ENCODE results near the gene CCNL2. TPM values are rescaled to one million over a fixed set of nuclear protein-coding genes. Genes with fewer than 3 reads are reported as not detected.

CCNL2 gene
- total RNA-seq, 3 donors from 2014 or later: 123 to 172 (median 151) TPM

DNA sequence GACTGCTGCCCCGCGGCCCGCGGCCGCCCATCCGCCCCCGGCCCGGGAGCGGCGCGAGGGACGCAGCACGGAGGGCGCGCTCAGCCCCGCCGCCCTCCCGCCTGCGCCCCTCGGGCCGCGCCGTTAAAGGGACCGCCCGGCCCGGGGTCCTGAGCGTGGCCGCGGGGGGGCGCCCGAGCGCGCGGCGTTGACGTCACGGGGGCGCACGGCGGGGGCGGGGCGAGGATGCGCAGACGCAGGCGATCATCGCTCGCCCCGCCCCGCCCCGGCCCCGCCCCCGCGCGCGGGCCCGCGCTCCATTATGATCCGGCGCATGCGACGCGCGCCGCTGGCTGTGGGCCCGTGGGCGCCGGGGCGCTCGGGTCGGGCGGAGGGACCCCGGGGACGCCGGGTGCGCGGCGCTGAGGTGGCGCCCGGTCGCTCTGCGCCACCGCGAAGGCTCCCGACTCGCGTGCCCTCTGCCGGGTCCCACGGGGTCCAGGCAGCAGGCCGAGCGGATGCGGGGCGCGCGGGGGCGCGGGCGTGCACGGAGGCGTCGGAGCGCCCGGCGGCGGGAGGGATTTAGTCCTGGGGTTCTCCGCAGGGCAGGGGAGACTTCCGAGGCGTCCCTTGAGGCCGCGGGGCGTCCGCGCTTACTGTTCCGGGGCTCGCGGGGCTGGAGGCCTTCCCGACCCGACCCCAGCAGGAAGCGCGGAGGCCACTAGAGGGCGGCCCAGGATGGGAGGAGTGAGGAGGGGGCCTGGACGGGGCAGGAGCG is 49.7 kb downstream of the CCNL2 start, which contains the start of gene DVL1:
Gene DVL1, minus strand, starts transcription at position 163 of the 757 bp plus-strand sequence. CDS start 353 bp downstream, outside the sequence.
- intact Hi-C loops (cut with DNase I, micrococcal nuclease): no loop called here
- Histone ChIP-seq H3K4me3 (peak within 1 kb of the TSS; percentile 65), H3K9me3 (no peaks in the 10 kb centered on the region), H3K36me3 (ENCODE audit: low read depth) (no peaks in the 10 kb centered on the region), H3K4me1 (ENCODE audit: low read depth) (peaks cover 34% of the 10 kb centered on the region)
- TF ChIP-seq, protein P1, sequence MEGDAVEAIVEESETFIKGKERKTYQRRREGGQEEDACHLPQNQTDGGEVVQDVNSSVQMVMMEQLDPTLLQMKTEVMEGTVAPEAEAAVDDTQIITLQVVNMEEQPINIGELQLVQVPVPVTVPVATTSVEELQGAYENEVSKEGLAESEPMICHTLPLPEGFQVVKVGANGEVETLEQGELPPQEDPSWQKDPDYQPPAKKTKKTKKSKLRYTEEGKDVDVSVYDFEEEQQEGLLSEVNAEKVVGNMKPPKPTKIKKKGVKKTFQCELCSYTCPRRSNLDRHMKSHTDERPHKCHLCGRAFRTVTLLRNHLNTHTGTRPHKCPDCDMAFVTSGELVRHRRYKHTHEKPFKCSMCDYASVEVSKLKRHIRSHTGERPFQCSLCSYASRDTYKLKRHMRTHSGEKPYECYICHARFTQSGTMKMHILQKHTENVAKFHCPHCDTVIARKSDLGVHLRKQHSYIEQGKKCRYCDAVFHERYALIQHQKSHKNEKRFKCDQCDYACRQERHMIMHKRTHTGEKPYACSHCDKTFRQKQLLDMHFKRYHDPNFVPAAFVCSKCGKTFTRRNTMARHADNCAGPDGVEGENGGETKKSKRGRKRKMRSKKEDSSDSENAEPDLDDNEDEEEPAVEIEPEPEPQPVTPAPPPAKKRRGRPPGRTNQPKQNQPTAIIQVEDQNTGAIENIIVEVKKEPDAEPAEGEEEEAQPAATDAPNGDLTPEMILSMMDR (IDR thresholded peaks at IDR 0.05): no peak
- peak; percentile 63 for ATAC-seq
- peak; percentile 72 to 84 (median 82) for DNase-seq

DNA sequence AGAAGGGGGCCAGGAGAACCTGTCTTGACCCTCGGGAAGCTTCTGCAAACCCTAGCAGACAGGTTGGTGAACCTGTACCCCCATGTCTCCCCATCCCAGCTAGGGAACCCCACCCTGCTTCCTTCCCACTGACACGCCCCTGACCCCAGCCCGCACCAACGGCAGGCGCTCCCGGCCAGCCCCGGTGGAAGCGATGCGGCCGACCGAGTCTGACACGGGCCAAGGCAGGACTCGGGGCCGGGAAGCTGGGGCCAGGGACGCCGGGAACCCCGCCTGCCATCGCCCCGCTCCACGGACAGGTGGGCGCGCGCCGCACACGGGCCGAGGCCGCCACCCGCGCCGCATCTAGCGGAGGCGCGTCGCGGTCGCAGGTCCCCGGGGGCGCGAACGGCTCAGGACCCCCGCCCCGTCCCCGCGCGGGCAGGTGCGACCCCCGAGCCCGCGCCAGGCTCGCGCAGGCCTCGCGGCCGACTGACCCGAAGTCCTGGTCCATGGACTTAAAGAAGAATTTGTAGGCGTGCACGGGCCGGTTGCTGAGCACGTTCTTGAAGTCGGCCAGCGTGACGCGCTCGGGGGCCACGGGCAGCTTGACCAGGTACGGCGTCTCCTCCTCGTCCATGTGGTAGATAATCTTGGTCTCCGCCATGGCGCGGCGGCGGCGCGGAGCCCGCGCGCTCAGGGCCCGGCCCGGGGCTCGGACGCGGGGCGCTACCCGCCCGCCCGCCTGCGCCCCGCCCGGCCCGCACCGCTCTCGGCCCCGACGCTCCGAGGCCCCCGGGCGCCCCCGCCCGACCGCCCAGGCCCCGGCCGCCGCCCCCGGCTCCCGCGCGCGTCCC is 50.5 kb downstream of the CCNL2 start:
- DNase-seq (peak in 2 of 3 donors; percentile 57 to 68), ATAC-seq (peak; percentile 4)

DNA sequence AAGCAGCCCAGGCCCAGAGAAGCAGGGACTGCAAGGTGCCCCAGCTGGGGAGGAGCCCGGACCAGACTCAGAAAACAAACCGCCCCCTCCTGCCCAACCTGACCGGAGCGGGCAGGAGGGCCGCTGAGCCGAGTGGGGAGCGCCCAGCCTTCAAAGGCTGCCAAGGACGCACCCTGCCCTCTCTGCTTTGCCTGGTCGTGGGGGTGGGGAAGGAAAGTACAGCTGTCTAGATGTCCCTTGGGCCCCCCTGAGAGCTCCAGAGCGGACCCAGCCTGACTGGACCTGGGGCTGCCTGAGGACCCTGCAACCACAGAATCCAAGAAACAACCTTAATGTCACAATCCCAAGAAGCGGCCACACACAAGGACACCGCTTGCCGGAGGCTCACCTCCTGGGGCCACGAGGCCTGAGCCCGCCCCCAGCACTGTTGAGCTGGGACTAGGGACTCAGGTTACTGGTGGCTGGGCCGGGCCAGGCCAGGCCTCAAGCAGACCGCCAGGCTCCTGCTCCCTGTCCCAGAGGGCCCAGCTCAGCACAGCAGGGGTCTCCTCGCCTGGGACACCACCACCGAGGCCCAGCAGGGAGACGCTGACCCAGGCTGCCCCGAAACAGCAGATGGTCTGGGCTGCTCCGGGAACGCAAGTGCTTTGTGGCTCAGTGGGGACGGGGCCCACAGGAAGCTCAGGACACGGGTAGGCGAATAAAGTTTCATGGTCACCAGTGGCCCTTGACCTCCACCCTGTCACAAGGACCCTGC is 51.3 kb downstream of the CCNL2 start:
- intact Hi-C loops (cut with DNase I, micrococcal nuclease): no loop called here
- Histone ChIP-seq H3K9me3 (no peaks in the 10 kb centered on the region), H3K36me3 (ENCODE audit: low read depth) (no peaks in the 10 kb centered on the region), H3K4me3 (no peak overlapping the region), H3K4me1 (ENCODE audit: low read depth) (peaks cover 29% of the 10 kb centered on the region)
- peak; percentile 67 for ATAC-seq
- DNase-seq: peak; percentile 81 to 83 (median 81)
- TF ChIP-seq, protein P1 (IDR thresholded peaks at IDR 0.05): no peak

More for the DNA sequence above, 50.5 kb downstream of the CCNL2 start:
- Histone ChIP-seq H3K9me3 (no peaks in the 10 kb centered on the region), H3K4me3 (peak overlapping the region; percentile 65), H3K36me3 (ENCODE audit: low read depth) (no peaks in the 10 kb centered on the region), H3K4me1 (ENCODE audit: low read depth) (peaks cover 31% of the 10 kb centered on the region)
- TF ChIP-seq, protein P1 (IDR thresholded peaks at IDR 0.05): no peak
- intact Hi-C loops (cut with DNase I, micrococcal nuclease): no loop called here

DNA sequence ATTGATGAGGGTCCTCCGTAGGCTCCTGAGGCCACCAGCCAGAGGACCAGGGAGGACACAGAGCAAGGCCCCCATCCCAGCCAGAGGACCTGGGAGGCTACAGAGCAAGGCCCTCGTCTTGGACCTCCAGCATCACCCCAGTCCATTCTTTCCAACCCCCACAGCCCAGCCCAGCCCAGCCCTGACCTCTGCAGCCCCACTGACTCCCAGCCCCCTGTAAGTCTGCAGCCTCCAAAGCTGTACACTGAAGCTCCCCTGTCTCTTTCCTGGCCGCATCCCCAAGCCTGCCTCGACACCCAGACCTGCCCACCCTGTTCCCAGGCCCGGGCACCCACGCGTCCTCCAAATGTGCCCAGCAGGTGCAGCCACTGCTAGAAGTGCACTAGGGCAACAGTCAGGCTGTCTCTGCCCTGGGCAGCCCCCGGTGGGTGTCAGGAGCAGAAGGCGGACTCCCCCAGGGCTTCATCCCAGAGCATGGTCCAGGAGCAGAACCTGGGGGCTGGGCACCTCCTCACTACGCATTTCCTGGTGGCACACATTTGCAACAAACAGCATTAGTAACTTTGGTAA is 52.0 kb downstream of the CCNL2 start:
- TF ChIP-seq, protein P1 (IDR thresholded peaks at IDR 0.05): no peak
- intact Hi-C loops (cut with DNase I, micrococcal nuclease): no loop called here

DNA sequence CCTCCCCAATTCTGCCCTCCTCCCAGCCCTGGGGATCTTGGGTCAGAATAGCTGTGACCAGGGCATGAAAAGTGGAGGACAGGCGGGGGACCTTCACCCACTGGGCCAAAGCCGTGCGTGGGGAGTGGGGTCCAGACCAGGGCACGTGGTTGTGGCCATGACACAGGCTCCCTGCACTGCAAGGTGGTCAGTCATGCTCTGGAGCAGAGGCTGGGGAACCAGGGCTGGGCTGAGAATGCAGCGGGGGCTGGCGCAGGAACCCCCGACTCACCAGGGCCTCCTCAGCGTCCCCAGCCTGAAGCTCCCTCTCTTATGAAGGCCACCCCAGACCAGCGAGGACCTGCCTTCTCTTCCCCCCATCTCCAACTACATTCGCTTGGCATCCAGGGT is 52.6 kb downstream of the CCNL2 start:
- Histone ChIP-seq H3K4me3 (no peak overlapping the region), H3K36me3 (ENCODE audit: low read depth) (no peaks in the 10 kb centered on the region), H3K4me1 (ENCODE audit: low read depth) (peaks cover 29% of the 10 kb centered on the region), H3K9me3 (no peaks in the 10 kb centered on the region)
- no peak for ATAC-seq
- no peak for DNase-seq
- TF ChIP-seq, protein P1 (IDR thresholded peaks at IDR 0.05): no peak
- intact Hi-C loops (cut with DNase I, micrococcal nuclease): no loop called here

More for the DNA sequence above, 52.0 kb downstream of the CCNL2 start:
- H3K4me3 ChIP-seq: no peak overlapping the region
- ATAC-seq (no peak), DNase-seq (no peak)
- H3K9me3 ChIP-seq: no peaks in the 10 kb centered on the region
- no peaks in the 10 kb centered on the region for H3K36me3 ChIP-seq (ENCODE audit: low read depth)
- H3K4me1 ChIP-seq (ENCODE audit: low read depth): peaks cover 29% of the 10 kb centered on the region

Data from mucosa of descending colon (tissue), 3 donors.